Measurements from ENCODE around the gene GAS7. TPM values are rescaled to one million over a fixed set of nuclear protein-coding genes. Genes with fewer than 3 reads are reported as not detected.

GAS7 gene
- total RNA-seq, 1 experiment from 2014 or later: 4.1 TPM

- Histone ChIP-seq H3K27me3 (ENCODE audit: insufficient read depth, low read length) (no peaks in the 10 kb centered on the region; the same call in 1 of the 2 replicates), H3K27ac (ENCODE audit: low read depth, low read length) (no peak overlapping the region), H3K9me3 (ENCODE audit: control insufficient read depth in 1 of 2, insufficient read depth in 1 of 2, low read depth in 1 of 2, low read length in 2 of 2) (no peaks in the 10 kb centered on the region), H3K79me2 (ENCODE audit: insufficient read depth, low read length) (no peaks in the 10 kb centered on the region), H3K9me2 (ENCODE audit: insufficient read depth) (no peaks in the 10 kb centered on the region), H3K4me2 (ENCODE audit: low read length) (no peak overlapping the region), H3K9ac (ENCODE audit: low read length) (no peak overlapping the region), H3K4me1 (ENCODE audit: control insufficient read depth in 1 of 2, insufficient read depth in 2 of 2, low read length in 2 of 2) (peaks cover 5 to 7% of the 10 kb centered on the region in 2 experiments), H3K4me3 (replicated peaks in 1 of 2; ENCODE audit: low read depth in 1 of 2, low read length in 2 of 2) (no peak overlapping the region), H3K36me3 (ENCODE audit: control insufficient read depth in 1 of 2, insufficient read depth in 2 of 2, low read length in 2 of 2) (no peaks in the 10 kb centered on the region), H2AFZ (ENCODE audit: low read depth, low read length, poor library complexity, severe bottlenecking) (no peak overlapping the region), H4K20me1 (ENCODE audit: insufficient read depth) (no peaks in the 10 kb centered on the region)
- TF ChIP-seq RAD21 (IDR thresholded peaks at IDR 0.05; ENCODE audit: low read depth) (no peak), SIN3A (IDR thresholded peaks at IDR 0.05; ENCODE audit: low read depth) (no peak), ZNF274 (IDR thresholded peaks at IDR 0.05; ENCODE audit: low read depth, low read length) (no peak), ELF1 (IDR thresholded peaks at IDR 0.05; ENCODE audit: borderline replicate concordance, low read depth) (no peak), EZH2 (IDR thresholded peaks at IDR 0.05) (no peak), CEBPB (IDR thresholded peaks at IDR 0.05; ENCODE audit: low read depth) (no peak), SP1 (IDR thresholded peaks at IDR 0.05; ENCODE audit: low read depth) (no peak), JUND (IDR thresholded peaks at IDR 0.05) (no peak), EGR1 (IDR thresholded peaks at IDR 0.05; ENCODE audit: low read depth) (no peak), POLR2A (IDR thresholded peaks at IDR 0.05; ENCODE audit: borderline replicate concordance, extremely low read depth, insufficient read depth, insufficient read length) (no peak), TCF7L2 (IDR thresholded peaks at IDR 0.05; ENCODE audit: borderline replicate concordance, extremely low read depth, insufficient read depth, insufficient read length) (no peak), REST (IDR thresholded peaks at IDR 0.05; ENCODE audit: low read depth) (no peak), ZFX (IDR thresholded peaks at IDR 0.05) (no peak), SRF (IDR thresholded peaks at IDR 0.05; ENCODE audit: low read depth) (no peak), CBX3 (IDR thresholded peaks at IDR 0.05; ENCODE audit: low read depth) (no peak)
- TF ChIP-seq, protein P1, sequence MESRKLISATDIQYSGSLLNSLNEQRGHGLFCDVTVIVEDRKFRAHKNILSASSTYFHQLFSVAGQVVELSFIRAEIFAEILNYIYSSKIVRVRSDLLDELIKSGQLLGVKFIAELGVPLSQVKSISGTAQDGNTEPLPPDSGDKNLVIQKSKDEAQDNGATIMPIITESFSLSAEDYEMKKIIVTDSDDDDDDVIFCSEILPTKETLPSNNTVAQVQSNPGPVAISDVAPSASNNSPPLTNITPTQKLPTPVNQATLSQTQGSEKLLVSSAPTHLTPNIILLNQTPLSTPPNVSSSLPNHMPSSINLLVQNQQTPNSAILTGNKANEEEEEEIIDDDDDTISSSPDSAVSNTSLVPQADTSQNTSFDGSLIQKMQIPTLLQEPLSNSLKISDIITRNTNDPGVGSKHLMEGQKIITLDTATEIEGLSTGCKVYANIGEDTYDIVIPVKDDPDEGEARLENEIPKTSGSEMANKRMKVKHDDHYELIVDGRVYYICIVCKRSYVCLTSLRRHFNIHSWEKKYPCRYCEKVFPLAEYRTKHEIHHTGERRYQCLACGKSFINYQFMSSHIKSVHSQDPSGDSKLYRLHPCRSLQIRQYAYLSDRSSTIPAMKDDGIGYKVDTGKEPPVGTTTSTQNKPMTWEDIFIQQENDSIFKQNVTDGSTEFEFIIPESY (IDR thresholded peaks at IDR 0.05; ENCODE audit: extremely low read depth, insufficient replicate concordance, low read length): no peak
- TF ChIP-seq, protein P2, sequence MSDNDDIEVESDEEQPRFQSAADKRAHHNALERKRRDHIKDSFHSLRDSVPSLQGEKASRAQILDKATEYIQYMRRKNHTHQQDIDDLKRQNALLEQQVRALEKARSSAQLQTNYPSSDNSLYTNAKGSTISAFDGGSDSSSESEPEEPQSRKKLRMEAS (IDR thresholded peaks at IDR 0.05): no peak
- TF ChIP-seq, protein P3, sequence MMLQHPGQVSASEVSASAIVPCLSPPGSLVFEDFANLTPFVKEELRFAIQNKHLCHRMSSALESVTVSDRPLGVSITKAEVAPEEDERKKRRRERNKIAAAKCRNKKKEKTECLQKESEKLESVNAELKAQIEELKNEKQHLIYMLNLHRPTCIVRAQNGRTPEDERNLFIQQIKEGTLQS (IDR thresholded peaks at IDR 0.05): no peak
- no TSS peak for BruUV-seq (replicated peaks)
- no peak for DNase-seq (ENCODE audit: low read depth, low spot score)
- ATAC-seq: no peak
- CTCF ChIA-PET: no interaction called here
- POLR2A ChIA-PET: interaction anchor here (1.4 kb wide), 1 partner anchor 11 kb away, joined by 3 read pairs; no protein-coding TSS in a partner anchor
- intact Hi-C loops (cut with micrococcal nuclease): no loop called here
- RAD21 ChIA-PET (ENCODE audit: low non-redundant PET in 1 of 2, low total read pairs in 2 of 2, uncharacterized antibody in 2 of 2, unreplicated experiment in 2 of 2): no interaction called here
Observed at GRCh38 chr17:10072556-10073425, 125.6 kb downstream of the GAS7 start.

Data from HCT116 (cell line).